ENCODE data around the gene UMAD1. TPM values are rescaled to one million over a fixed set of nuclear protein-coding genes. Genes with fewer than 3 reads are reported as not detected.
A peak's percentile ranks its signal among the peaks of the same experiment; 100 is the strongest.
"Not testable (repeated sequence)": the region's sequence is repeated elsewhere in the genome, so short reads cannot be mapped to it uniquely, and the experiment has no call there.

The UMAD1 gene
- total RNA-seq, 1 donor = 24.9 TPM

- H3K4me3 ChIP-seq (ENCODE audit: low read depth, low read length) = no peak overlapping the region
- no peak for DNase-seq (ENCODE audit: low read depth)
- no peak for TF ChIP-seq CTCF (IDR thresholded peaks at IDR 0.05; ENCODE audit: insufficient read depth, low read length)
These were observed 7.0 kb downstream of the UMAD1 start for GRCh38 chr7:7647495-7648036.

- no peak for DNase-seq (ENCODE audit: low read depth)
- no peak for TF ChIP-seq CTCF (IDR thresholded peaks at IDR 0.05; ENCODE audit: insufficient read depth, low read length)
- no peak overlapping the region for H3K4me3 ChIP-seq (ENCODE audit: low read depth, low read length)
These were observed 10.2 kb downstream of the UMAD1 start for GRCh38 chr7:7650682-7651206.

GRCh38 chr7:7651479-7651878 is 10.9 kb downstream of the UMAD1 start:
- no peak overlapping the region for H3K4me3 ChIP-seq (ENCODE audit: low read depth, low read length)
- TF ChIP-seq CTCF (IDR thresholded peaks at IDR 0.05; ENCODE audit: insufficient read depth, low read length) = no peak
- DNase-seq (ENCODE audit: low read depth) = no peak

- no peak for DNase-seq (ENCODE audit: low read depth)
- no peak overlapping the region for H3K4me3 ChIP-seq (ENCODE audit: low read depth, low read length)
- TF ChIP-seq CTCF (IDR thresholded peaks at IDR 0.05; ENCODE audit: insufficient read depth, low read length) = no peak
These were observed 12.4 kb downstream of the UMAD1 start for GRCh38 chr7:7652798-7653540.

- DNase-seq (ENCODE audit: low read depth) = no peak
- TF ChIP-seq CTCF (IDR thresholded peaks at IDR 0.05; ENCODE audit: insufficient read depth, low read length) = peak; percentile 56
- H3K4me3 ChIP-seq (ENCODE audit: low read depth, low read length) = no peak overlapping the region
These were observed 13.1 kb downstream of the UMAD1 start for GRCh38 chr7:7653593-7654187.

GRCh38 chr7:7654964-7655715 is 14.6 kb downstream of the UMAD1 start:
- no peak overlapping the region for H3K4me3 ChIP-seq (ENCODE audit: low read depth, low read length)
- DNase-seq (ENCODE audit: low read depth) = no peak
- no peak for TF ChIP-seq CTCF (IDR thresholded peaks at IDR 0.05; ENCODE audit: insufficient read depth, low read length)

- DNase-seq (ENCODE audit: low read depth) = not testable (repeated sequence)
These were observed 15.9 kb downstream of the UMAD1 start for GRCh38 chr7:7656459-7656858.

More at GRCh38 chr7:7656459-7656858, 15.9 kb downstream of the UMAD1 start:
- H3K4me3 ChIP-seq (ENCODE audit: low read depth, low read length) = not testable (repeated sequence)
